ENCODE results near the gene ADARB2. TPM values are rescaled to one million over a fixed set of nuclear protein-coding genes. Genes with fewer than 3 reads are reported as not detected.

Gene ADARB2
- total RNA-seq, 3 donors from 2014 or later, result 0.03 to 0.05 TPM; not detected in 1

DNA sequence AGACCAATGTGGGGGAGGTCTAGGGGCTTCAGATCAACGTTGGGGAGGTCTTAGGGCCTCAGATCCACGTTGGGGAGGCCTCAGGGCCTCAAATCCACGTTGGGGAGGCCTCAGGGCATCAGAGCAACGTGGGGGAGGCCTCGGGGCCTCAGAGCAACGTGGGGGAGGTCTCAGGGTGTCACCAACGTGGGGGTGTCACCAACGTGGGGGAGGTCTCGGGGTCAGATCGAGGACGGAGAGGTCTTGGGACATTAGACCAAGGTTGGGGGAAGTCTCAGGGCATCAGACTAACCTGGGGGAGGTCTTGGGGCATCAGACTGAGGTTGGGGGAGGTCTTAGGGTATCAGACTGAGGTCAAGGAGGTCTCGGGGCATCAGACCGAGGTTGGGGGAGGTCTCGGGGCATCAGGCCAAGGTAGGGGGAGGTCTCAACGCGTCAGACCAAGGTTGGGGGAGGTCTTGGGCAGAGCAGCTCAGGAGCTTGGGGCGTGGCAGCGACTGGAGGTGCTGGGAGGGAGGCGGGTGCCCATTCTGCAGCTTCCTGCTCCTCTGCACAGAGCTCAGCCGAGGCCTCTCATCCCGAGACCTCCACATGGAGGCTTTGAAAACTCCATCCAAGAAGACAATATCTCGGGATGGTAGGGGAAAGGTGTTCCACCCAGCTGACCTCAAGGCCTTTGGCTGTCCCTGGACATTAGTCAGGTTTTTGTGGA is 521.3 kb downstream of the ADARB2 start:
- H3K4me3 Mint-ChIP-seq, result no peak overlapping the region
- H3K27me3 Mint-ChIP-seq (ENCODE audit: low read depth), result no peaks in the 10 kb centered on the region
- DNase-seq (no peak), ATAC-seq (no peak)
- no peaks in the 10 kb centered on the region for H3K36me3 Mint-ChIP-seq (ENCODE audit: insufficient read depth)
- H3K9me3 Mint-ChIP-seq, result no peaks in the 10 kb centered on the region
- H3K4me1 Mint-ChIP-seq (ENCODE audit: low read depth), result no peaks in the 10 kb centered on the region

DNA sequence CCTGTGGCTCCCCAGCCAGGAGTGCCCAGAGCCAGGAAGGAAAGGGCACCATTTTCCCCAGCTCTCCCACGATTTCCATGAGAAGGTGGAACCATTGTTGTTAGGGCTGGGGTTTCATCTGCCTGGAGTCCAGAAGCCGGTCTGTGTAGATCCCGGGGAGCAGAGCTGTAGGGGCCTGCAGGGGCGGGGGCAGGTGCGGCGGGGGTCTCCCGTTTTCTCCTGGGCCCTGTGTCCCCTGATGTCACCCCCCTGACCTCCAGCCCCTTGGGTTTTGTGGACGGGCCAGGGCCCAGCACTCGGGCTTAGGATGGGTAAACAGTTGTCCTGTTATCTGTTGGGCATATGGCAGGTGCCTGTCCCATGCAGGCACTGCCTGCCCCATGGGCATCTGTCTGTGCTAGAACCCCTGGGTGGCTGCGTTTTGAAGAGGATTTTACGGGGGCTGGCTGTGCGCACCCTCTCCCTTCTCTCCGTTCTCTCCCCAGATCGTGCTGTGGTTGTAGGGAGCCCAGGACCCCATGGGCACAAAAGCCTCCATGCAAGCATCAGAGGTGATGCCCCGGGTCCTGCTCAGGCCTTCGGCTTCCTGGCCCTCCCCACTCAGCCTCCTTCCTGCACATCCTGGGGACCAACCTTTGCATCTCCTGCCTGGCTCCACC is 522.3 kb downstream of the ADARB2 start:
- Mint-ChIP-seq H3K27me3 (ENCODE audit: low read depth) (no peaks in the 10 kb centered on the region), H3K36me3 (ENCODE audit: insufficient read depth) (no peaks in the 10 kb centered on the region), H3K9me3 (no peaks in the 10 kb centered on the region), H3K4me3 (no peak overlapping the region), H3K4me1 (ENCODE audit: low read depth) (no peaks in the 10 kb centered on the region)
- DNase-seq (no peak), ATAC-seq (no peak)

DNA sequence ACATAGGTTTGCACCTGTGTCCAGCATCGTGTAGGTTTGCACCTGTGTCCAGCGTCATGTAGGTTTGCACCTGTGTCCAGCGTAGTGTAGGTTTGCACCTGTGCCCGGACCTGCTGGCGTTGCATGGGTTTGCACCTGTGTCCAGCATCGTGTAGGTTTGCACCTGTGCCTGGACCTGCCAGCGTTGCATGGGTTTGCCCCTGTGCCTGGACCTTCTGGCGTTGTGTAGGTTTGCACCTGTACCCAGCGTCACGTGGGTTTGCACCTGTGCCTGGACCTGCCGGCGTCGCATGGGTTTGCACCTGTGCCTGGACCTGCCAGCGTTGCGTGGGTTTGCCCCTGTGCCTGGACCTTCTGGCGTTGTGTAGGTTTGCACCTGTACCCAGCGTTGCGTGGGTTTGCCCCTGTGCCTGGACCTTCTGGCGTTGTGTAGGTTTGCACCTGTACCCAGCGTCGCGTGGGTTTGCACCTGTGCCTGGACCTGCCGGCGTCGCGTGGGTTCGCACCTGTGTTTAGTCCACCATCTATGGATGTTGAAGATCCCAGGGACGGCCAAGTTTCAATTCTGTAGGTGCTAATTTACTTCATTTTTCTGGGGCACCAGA is 523.2 kb downstream of the ADARB2 start:
- H3K27me3 Mint-ChIP-seq (ENCODE audit: low read depth), result no peaks in the 10 kb centered on the region
- H3K4me1 Mint-ChIP-seq (ENCODE audit: low read depth), result no peaks in the 10 kb centered on the region
- DNase-seq, result no peak
- no peaks in the 10 kb centered on the region for H3K36me3 Mint-ChIP-seq (ENCODE audit: insufficient read depth)
- no peaks in the 10 kb centered on the region for H3K9me3 Mint-ChIP-seq
- H3K4me3 Mint-ChIP-seq, result no peak overlapping the region
- no peak for ATAC-seq

- ATAC-seq, result no peak
- no peaks in the 10 kb centered on the region for H3K27me3 Mint-ChIP-seq (ENCODE audit: low read depth)
- H3K9me3 Mint-ChIP-seq, result no peaks in the 10 kb centered on the region
- H3K36me3 Mint-ChIP-seq (ENCODE audit: insufficient read depth), result no peaks in the 10 kb centered on the region
- H3K4me3 Mint-ChIP-seq, result no peak overlapping the region
- no peak for DNase-seq
- no peaks in the 10 kb centered on the region for H3K4me1 Mint-ChIP-seq (ENCODE audit: low read depth)
Observed at GRCh38 chr10:1213252-1214070, 523.9 kb downstream of the ADARB2 start.

DNA sequence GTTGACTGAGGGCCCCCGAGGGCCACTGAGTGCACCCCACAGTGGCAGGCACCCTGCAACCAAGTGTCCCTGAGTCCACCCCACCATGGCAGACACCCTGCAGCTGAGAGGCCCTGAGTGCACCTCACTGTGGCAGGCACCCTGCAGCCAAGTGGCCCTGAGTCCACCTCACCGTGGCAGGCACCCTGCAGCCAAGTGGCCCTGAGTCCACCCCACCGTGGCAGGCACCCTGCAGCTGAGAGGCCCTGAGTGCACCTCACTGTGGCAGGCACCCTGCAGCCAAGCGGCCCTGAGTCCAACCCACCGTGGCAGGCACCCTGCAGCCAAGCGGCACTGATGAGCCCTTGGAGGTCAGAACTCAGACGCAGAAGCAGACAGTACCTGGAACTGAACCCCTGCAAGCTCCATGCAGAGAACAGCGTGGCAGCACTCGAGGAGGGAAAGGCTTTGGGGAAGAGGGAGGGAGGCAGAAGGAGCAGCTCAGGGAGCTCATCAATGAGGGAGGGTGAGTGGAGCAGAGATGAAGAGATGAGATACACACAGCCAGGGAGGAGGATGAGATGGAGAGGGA is 524.7 kb downstream of the ADARB2 start:
- Mint-ChIP-seq H3K27me3 (ENCODE audit: low read depth) (no peaks in the 10 kb centered on the region), H3K9me3 (no peaks in the 10 kb centered on the region), H3K36me3 (ENCODE audit: insufficient read depth) (no peaks in the 10 kb centered on the region), H3K4me3 (no peak overlapping the region), H3K4me1 (ENCODE audit: low read depth) (no peaks in the 10 kb centered on the region)
- no peak for DNase-seq
- no peak for ATAC-seq

DNA sequence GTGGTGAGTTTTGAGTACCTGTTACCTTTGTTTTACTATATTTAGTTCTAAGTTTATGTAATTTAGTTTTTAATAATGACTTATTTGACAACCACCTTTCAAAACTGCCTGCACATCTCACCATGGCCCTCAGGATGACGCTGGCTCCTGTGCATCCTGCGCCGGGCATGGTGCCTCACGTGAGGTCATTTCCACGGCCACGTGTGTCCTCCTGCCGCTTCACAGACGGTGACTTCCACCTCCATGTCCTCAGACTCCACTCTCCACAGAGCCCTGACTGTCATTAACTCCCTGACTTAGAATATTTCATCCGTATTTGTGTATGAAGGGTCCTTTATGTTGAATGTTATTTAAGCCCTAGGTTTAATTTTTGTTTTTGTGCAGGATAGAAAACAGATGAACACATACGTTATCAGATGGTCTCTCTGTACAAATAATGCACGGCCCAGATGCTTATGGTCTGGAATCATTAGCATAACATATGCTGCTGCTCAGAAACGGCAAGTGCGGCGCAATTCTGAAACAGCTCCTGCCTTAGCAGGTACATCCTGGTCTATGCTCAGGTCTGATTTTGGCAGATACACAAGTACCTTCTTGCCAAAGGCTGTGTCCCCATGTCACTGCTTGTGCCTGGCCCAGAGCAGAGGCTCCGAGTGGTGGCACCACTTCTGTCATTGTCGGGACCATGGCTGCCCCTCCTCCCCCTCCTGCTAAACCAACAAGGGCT is 525.3 kb downstream of the ADARB2 start:
- Mint-ChIP-seq H3K4me1 (ENCODE audit: low read depth) (no peaks in the 10 kb centered on the region), H3K27me3 (ENCODE audit: low read depth) (no peaks in the 10 kb centered on the region), H3K36me3 (ENCODE audit: insufficient read depth) (no peaks in the 10 kb centered on the region), H3K9me3 (no peaks in the 10 kb centered on the region), H3K4me3 (no peak overlapping the region)
- no peak for DNase-seq
- ATAC-seq, result no peak

DNA sequence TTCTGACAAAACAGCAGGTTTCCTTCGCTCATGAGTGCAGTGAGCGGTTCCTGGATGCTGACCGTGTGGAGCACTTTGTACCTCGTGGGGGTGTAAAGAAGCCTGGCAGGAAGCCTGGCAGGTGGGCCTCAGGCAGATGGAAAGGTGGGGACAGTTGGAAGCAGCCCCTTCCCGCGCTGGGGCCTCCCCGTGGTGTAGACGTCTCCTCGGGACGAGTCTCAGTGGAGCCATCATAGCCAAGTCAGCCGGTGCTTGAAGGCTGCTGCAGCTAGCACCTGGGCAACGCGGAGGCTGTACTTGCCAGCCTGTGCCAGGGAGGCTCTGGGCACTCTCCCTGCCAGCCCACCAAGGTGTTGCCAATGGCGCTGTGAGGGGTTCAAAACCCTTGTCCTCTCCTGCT is 526.7 kb downstream of the ADARB2 start:
- Mint-ChIP-seq H3K9me3 (no peaks in the 10 kb centered on the region), H3K27me3 (ENCODE audit: low read depth) (no peaks in the 10 kb centered on the region), H3K4me1 (ENCODE audit: low read depth) (no peaks in the 10 kb centered on the region), H3K4me3 (no peak overlapping the region), H3K36me3 (ENCODE audit: insufficient read depth) (no peaks in the 10 kb centered on the region)
- DNase-seq, result no peak
- no peak for ATAC-seq

- H3K4me1 Mint-ChIP-seq (ENCODE audit: low read depth), result no peaks in the 10 kb centered on the region
- no peak for ATAC-seq
- H3K4me3 Mint-ChIP-seq, result no peak overlapping the region
- no peaks in the 10 kb centered on the region for H3K36me3 Mint-ChIP-seq (ENCODE audit: insufficient read depth)
- H3K27me3 Mint-ChIP-seq (ENCODE audit: low read depth), result no peaks in the 10 kb centered on the region
- H3K9me3 Mint-ChIP-seq, result no peaks in the 10 kb centered on the region
- DNase-seq, result no peak
Observed at GRCh38 chr10:1209355-1209979, 527.9 kb downstream of the ADARB2 start.

- no peaks in the 10 kb centered on the region for H3K4me1 Mint-ChIP-seq (ENCODE audit: low read depth)
- no peaks in the 10 kb centered on the region for H3K36me3 Mint-ChIP-seq (ENCODE audit: insufficient read depth)
- no peak overlapping the region for H3K4me3 Mint-ChIP-seq
- no peak for ATAC-seq
- DNase-seq, result no peak
- no peaks in the 10 kb centered on the region for H3K9me3 Mint-ChIP-seq
- no peaks in the 10 kb centered on the region for H3K27me3 Mint-ChIP-seq (ENCODE audit: low read depth)
Observed at GRCh38 chr10:1208366-1209311, 528.7 kb downstream of the ADARB2 start.

DNA sequence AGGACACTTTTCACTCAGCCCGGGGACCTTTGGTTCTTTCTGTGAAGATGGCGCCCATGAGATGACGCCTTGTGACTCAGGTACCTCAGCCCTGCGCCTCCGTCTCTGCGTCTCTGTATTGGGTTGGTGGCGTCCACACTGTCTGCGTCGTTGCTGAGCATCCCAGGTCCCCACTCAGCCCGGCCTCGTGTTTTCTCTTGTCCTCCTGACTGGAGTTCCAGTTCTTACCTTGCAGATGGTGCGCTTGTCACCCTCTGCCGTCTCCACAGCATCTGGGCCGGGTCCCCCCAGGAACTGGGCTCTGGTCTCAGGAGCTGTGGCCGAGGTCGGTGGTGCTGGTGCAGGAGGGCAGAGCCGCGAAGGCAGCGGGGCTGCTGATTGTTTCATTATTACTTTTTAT is 530.7 kb downstream of the ADARB2 start:
- ATAC-seq, result no peak
- Mint-ChIP-seq H3K36me3 (ENCODE audit: insufficient read depth) (no peaks in the 10 kb centered on the region), H3K4me3 (no peak overlapping the region), H3K9me3 (no peaks in the 10 kb centered on the region), H3K27me3 (ENCODE audit: low read depth) (no peaks in the 10 kb centered on the region), H3K4me1 (ENCODE audit: low read depth) (no peaks in the 10 kb centered on the region)
- DNase-seq, result no peak

- DNase-seq, result no peak
- ATAC-seq, result no peak
- H3K36me3 Mint-ChIP-seq (ENCODE audit: insufficient read depth), result no peaks in the 10 kb centered on the region
- H3K27me3 Mint-ChIP-seq (ENCODE audit: low read depth), result no peaks in the 10 kb centered on the region
- no peaks in the 10 kb centered on the region for H3K4me1 Mint-ChIP-seq (ENCODE audit: low read depth)
- H3K9me3 Mint-ChIP-seq, result no peaks in the 10 kb centered on the region
- H3K4me3 Mint-ChIP-seq, result no peak overlapping the region
Observed at GRCh38 chr10:1206101-1206500, 531.2 kb downstream of the ADARB2 start.

DNA sequence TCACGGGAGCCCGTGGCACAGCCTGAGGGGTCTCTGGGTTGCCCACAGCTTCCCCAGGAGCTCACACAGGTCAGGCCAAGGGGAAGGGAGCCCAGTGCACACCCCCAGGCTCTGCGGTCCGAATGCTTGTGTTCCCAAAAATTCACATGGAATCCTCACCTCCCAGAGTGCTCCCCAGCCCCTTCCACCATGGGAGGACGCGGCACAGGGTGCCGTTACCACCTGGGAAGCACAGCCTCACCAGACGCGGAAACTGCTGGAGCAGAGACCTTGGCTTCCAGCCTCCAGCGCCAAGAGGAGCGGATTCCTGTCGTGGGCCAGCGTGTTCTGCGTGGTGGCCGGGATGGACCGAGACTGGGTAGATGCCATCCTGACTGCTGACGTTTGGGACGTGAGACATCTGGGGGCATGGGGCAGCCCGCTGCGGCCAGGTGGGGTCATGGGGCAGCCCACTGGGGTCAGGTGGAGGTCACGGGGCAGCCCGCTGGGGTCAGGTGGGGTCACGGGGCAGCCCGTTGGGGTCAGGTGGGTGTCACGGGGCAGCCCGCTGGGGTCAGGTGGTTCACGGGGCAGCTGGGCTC is 531.8 kb downstream of the ADARB2 start:
- Mint-ChIP-seq H3K4me3 (no peak overlapping the region), H3K27me3 (ENCODE audit: low read depth) (no peaks in the 10 kb centered on the region), H3K4me1 (ENCODE audit: low read depth) (no peaks in the 10 kb centered on the region), H3K36me3 (ENCODE audit: insufficient read depth) (no peaks in the 10 kb centered on the region), H3K9me3 (no peaks in the 10 kb centered on the region)
- ATAC-seq, result no peak
- no peak for DNase-seq
